Stimulated activated naive CD8-positive, alpha-beta T cell treated with anti-CD3 and anti-CD28 coated beads, Interleukin-15, amount 100 ng/mL, for 72 hours (primary cell): Measurements from ENCODE around the gene OPRM1.

ENCODE experiments used
- ATAC-seq: fragments of 150-1000 bp; cut with Tn5 transposase; 2 replicates; pipeline ENCODE4 v1.10.0; 2021; ENCODE audit warnings: mild to moderate bottlenecking, moderate library complexity
- DNase-seq, 2 donors: peaks; one replicate each; pipeline ENCODE4 v3.0.0; 2021 to 2022
- H3K27ac Mint-ChIP-seq, 2 donors: one replicate each; pipeline ENCODE4 v1.8.0; 2022; ENCODE audit warnings: mild to moderate bottlenecking in 2 of 2, mixed read lengths in 2 of 2, moderate library complexity in 2 of 2
- H3K27me3 Mint-ChIP-seq: one replicate; pipeline ENCODE4 v1.8.0; 2022; ENCODE audit warnings: mixed read lengths
- H3K4me1 Mint-ChIP-seq: one replicate; pipeline ENCODE4 v1.8.0; 2022; ENCODE audit warnings: mild to moderate bottlenecking, mixed read lengths
- H3K4me3 Mint-ChIP-seq, 2 donors: one replicate each; pipeline ENCODE4 v1.8.0; 2022; ENCODE audit warnings: mild to moderate bottlenecking in 2 of 2, mixed read lengths in 2 of 2, moderate library complexity in 1 of 2
- H3K9me3 Mint-ChIP-seq, 2 donors: one replicate each; pipeline ENCODE4 v1.8.0; 2022; ENCODE audit warnings: mixed read lengths in 2 of 2

Gene OPRM1

GRCh38 chr6:154202339-154202738 lies 163.3 kb downstream of the OPRM1 start:
- H3K4me3 Mint-ChIP-seq = no peak overlapping the region
- DNase-seq (no peak), ATAC-seq (no peak)
- no peak overlapping the region for H3K27ac Mint-ChIP-seq
- peaks cover 65% of the 10 kb centered on the region for H3K4me1 Mint-ChIP-seq
- H3K9me3 Mint-ChIP-seq = peaks cover 9% of the 10 kb centered on the region in 2 donors
- no peaks in the 10 kb centered on the region for H3K27me3 Mint-ChIP-seq

DNA sequence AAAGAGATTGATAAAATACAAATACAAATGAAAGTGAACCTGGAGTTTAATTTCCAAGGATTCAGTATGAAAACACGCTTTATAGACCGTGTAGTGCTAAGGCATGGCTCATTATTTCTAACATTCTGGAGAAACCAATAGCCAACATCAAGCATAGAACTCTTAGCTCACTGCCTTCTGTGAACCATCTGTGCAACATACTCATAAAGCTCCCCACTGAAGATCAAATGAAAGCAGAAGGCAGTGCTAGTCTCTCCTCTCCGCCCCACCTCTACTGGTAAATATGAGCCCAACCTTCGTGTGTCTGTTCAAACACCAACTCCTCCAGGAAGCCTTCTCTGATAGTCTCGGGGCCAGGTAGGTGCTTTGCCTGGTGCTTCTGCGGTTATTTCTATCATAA lies 163.9 kb downstream of the OPRM1 start:
- ATAC-seq (no peak), DNase-seq (no peak)
- H3K9me3 Mint-ChIP-seq = peaks cover 9 to 13% of the 10 kb centered on the region in 2 donors
- peak overlapping the region in 1 of 2 donors; percentile 59 for H3K27ac Mint-ChIP-seq
- H3K4me1 Mint-ChIP-seq = peaks cover 63% of the 10 kb centered on the region
- H3K4me3 Mint-ChIP-seq = no peak overlapping the region
- H3K27me3 Mint-ChIP-seq = no peaks in the 10 kb centered on the region

DNA sequence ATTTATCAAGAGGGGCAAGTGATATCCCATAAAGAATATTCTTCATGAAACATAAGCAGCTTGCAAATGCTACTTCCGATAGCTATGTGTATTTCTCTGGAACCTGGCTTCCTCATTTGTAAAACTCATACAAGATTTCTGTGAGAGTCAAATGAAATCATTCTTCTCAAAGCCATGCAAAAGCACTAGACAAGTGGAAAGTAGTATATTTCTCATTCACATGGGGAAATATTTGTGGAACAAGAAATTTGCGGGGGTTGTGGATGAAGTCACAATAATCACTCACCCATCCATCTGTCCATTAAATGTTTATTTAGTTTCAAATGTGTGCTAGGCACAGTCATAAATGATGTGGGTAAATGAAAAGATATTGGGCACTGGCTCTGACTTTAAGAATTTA lies 167.1 kb downstream of the OPRM1 start:
- no peak for ATAC-seq
- no peaks in the 10 kb centered on the region for H3K27me3 Mint-ChIP-seq
- peaks cover 49% of the 10 kb centered on the region for H3K4me1 Mint-ChIP-seq
- no peak overlapping the region for H3K4me3 Mint-ChIP-seq
- no peak overlapping the region for H3K27ac Mint-ChIP-seq
- H3K9me3 Mint-ChIP-seq = peaks cover 6 to 15% of the 10 kb centered on the region in 2 donors
- DNase-seq = no peak

DNA sequence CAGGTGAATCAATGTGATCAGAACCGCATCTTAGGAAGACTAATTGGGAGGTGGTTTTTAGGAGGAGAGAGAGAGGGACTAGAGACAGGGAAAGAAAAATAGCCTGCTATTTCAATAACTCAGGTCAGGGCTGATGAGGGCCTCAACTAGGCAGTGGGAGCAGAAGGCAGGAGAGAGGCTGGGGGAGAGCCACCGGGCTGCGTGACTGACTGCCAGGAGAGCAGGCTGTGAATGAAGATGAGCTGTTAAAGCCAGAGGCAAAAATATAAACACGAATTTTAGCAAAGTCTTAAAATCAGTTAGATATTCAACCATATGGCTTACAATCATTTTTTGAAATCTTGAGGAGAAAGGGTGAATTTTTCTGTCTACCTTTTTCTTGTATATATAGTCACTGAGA lies 168.0 kb downstream of the OPRM1 start:
- Mint-ChIP-seq H3K4me3 (no peak overlapping the region), H3K9me3 (peaks cover 0 to 12% of the 10 kb centered on the region in 2 donors), H3K27ac (no peak overlapping the region), H3K4me1 (peaks cover 41% of the 10 kb centered on the region), H3K27me3 (no peaks in the 10 kb centered on the region)
- ATAC-seq (no peak), DNase-seq (no peak)

GRCh38 chr6:154209555-154209954 lies 170.5 kb downstream of the OPRM1 start:
- Mint-ChIP-seq H3K9me3 (peaks cover 0 to 8% of the 10 kb centered on the region in 2 donors), H3K4me3 (no peak overlapping the region), H3K27ac (no peak overlapping the region), H3K4me1 (peaks cover 42% of the 10 kb centered on the region), H3K27me3 (no peaks in the 10 kb centered on the region)
- DNase-seq = no peak
- ATAC-seq = no peak

DNA sequence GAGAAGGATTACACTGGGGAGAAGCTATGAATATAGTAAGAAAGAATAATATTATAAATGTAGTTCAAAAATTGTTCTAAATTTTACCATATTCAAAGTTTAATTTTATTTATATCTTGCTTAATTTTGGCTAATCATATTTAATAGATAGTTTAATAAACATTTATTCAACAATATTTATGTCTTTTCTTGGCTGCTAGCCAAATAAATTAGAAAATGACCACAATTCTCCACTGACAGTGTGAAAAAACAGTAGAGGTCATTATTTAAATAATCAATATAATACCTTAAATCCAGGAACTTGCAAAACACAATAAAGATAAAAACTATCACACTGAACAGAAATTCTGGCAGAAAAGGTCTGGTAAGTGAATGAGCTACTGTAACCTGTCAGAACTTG lies 171.6 kb downstream of the OPRM1 start:
- Mint-ChIP-seq H3K9me3 (peaks cover 0 to 8% of the 10 kb centered on the region in 2 donors), H3K27ac (no peak overlapping the region), H3K4me1 (peaks cover 36% of the 10 kb centered on the region), H3K27me3 (no peaks in the 10 kb centered on the region), H3K4me3 (no peak overlapping the region)
- DNase-seq = no peak
- no peak for ATAC-seq

- ATAC-seq (no peak), DNase-seq (no peak)
- no peaks in the 10 kb centered on the region for H3K27me3 Mint-ChIP-seq
- H3K4me1 Mint-ChIP-seq = peaks cover 30% of the 10 kb centered on the region
- no peak overlapping the region for H3K4me3 Mint-ChIP-seq
- H3K9me3 Mint-ChIP-seq = no peaks in the 10 kb centered on the region
- H3K27ac Mint-ChIP-seq = no peak overlapping the region
Observed at GRCh38 chr6:154213782-154214181, 174.7 kb downstream of the OPRM1 start.

DNA sequence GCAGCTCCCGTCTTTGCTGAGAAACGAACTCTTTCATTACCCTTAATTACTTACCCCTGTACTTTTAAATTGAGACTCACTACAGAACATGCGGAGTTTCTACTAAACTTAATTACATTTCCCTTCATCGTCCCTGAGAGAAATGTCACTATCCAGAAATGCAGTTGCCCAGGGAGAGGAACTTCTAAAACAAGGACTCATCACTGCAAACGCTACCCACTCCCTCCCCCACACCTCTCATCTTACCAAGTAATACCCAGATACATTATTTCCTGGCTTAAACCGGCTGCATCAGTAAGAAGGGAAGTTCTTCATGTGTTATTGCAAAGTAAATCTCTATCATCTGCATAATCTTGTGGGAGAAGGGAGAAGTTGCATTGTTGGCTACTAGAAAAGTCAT lies 179.3 kb downstream of the OPRM1 start:
- H3K27me3 Mint-ChIP-seq = no peaks in the 10 kb centered on the region
- peak overlapping the region; percentile 46 to 63 for H3K4me3 Mint-ChIP-seq
- H3K27ac Mint-ChIP-seq = peak overlapping the region in 1 of 2 donors; percentile 41
- H3K9me3 Mint-ChIP-seq = no peaks in the 10 kb centered on the region
- ATAC-seq = peak; percentile 45
- peaks cover 50% of the 10 kb centered on the region for H3K4me1 Mint-ChIP-seq
- DNase-seq = no peak

DNA sequence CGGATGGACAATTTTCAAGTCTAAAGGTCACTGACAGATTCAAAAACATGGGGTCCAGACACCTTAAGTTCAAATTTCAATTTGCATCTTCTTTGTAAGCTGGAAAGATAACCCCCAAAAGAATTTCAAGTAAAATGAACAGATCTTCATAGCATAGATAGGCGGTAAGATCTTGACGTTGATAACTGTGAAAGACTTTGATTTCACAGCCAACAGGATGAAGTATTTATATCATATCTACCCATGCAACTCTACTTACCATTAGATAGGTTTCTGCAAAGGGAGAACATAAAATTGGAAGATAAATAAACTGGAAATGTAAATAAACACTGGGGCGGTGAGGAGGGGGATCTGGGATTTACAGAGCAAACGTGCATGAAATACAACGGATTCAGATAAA lies 179.7 kb downstream of the OPRM1 start:
- peak overlapping the region; percentile 29 to 34 for H3K4me3 Mint-ChIP-seq

GRCh38 chr6:154219250-154219649 lies 180.2 kb downstream of the OPRM1 start:
- Mint-ChIP-seq H3K27ac (peak overlapping the region; percentile 44 to 48), H3K4me3 (peak overlapping the region; percentile 29 to 34), H3K27me3 (no peaks in the 10 kb centered on the region), H3K9me3 (no peaks in the 10 kb centered on the region), H3K4me1 (peaks cover 50% of the 10 kb centered on the region)
- ATAC-seq (no peak), DNase-seq (no peak)

More for the DNA sequence above, 179.7 kb downstream of the OPRM1 start:
- Mint-ChIP-seq H3K27ac (peak overlapping the region in 1 of 2 donors; percentile 44), H3K4me1 (peaks cover 50% of the 10 kb centered on the region), H3K9me3 (no peaks in the 10 kb centered on the region), H3K27me3 (no peaks in the 10 kb centered on the region)
- ATAC-seq (no peak), DNase-seq (no peak)

GRCh38 chr6:154222716-154223115 lies 183.7 kb downstream of the OPRM1 start:
- H3K9me3 Mint-ChIP-seq = no peaks in the 10 kb centered on the region
- H3K27ac Mint-ChIP-seq = no peak overlapping the region
- DNase-seq = no peak
- H3K4me1 Mint-ChIP-seq = peaks cover 70% of the 10 kb centered on the region
- H3K27me3 Mint-ChIP-seq = no peaks in the 10 kb centered on the region
- ATAC-seq = no peak
- H3K4me3 Mint-ChIP-seq = no peak overlapping the region

- H3K27me3 Mint-ChIP-seq = no peaks in the 10 kb centered on the region
- no peak overlapping the region for H3K4me3 Mint-ChIP-seq
- H3K27ac Mint-ChIP-seq = no peak overlapping the region
- H3K9me3 Mint-ChIP-seq = no peaks in the 10 kb centered on the region
- ATAC-seq = peak; percentile 28
- peaks cover 71% of the 10 kb centered on the region for H3K4me1 Mint-ChIP-seq
- no peak for DNase-seq
Observed at GRCh38 chr6:154223296-154223695, 184.3 kb downstream of the OPRM1 start.

- no peak overlapping the region for H3K27ac Mint-ChIP-seq
- DNase-seq (no peak), ATAC-seq (no peak)
- no peaks in the 10 kb centered on the region for H3K9me3 Mint-ChIP-seq
- peaks cover 82% of the 10 kb centered on the region for H3K4me1 Mint-ChIP-seq
- no peaks in the 10 kb centered on the region for H3K27me3 Mint-ChIP-seq
- no peak overlapping the region for H3K4me3 Mint-ChIP-seq
Observed at GRCh38 chr6:154226461-154226860, 187.4 kb downstream of the OPRM1 start.

DNA sequence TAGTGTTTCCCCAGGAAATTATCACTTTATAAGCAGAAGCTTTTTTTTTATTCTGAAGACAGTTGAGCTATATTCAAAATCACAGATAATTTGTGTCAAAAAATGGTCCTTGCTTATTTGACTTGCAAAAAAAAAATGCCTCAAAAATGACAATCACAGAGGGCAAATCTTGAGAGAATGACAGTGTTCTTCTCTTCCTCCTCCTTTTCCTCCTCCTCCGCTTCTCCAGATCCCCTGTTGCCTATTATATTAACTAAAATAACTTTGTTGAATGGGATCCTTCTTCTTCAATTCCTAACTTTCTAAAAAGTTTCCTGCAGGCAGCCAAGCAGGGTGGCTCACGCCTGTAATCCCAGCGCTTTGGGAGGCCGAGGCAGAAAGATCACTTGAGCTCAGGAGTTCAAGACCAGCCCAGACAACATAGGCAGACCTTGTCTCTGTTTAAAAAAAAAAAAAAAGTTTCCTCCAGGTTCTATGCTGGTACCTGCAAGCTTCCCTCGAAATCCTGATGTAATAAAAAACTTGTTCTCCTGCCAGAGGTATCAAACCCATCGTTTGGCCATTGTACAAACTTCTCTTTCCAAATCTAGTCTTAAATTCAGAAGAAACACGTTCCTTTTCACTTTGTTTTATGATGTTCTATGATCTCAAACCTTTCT lies 189.0 kb downstream of the OPRM1 start:
- Mint-ChIP-seq H3K27me3 (no peaks in the 10 kb centered on the region), H3K4me3 (no peak overlapping the region), H3K9me3 (no peaks in the 10 kb centered on the region), H3K4me1 (peaks cover 86% of the 10 kb centered on the region), H3K27ac (peak overlapping the region in 1 of 2 donors; percentile 79)
- ATAC-seq (no peak), DNase-seq (no peak)

DNA sequence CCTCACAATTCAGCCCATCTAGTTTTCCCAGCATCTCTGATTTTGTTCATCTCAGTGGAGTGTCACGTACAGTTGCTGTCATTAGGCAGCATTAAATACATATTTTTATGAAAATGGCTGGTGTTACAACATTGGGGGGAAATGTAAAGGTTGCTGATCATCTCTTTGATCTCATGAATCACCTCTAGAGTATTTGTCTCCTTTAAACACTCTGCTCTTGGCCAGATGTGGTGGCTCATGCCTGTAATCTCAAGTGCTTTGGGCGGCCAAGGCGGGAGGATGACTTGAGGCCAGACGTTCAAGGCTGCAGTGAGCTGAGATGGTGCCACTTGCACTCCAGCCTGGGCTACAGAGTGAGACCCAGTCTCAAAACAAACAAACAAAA lies 189.5 kb downstream of the OPRM1 start:
- H3K9me3 Mint-ChIP-seq = no peaks in the 10 kb centered on the region

DNA sequence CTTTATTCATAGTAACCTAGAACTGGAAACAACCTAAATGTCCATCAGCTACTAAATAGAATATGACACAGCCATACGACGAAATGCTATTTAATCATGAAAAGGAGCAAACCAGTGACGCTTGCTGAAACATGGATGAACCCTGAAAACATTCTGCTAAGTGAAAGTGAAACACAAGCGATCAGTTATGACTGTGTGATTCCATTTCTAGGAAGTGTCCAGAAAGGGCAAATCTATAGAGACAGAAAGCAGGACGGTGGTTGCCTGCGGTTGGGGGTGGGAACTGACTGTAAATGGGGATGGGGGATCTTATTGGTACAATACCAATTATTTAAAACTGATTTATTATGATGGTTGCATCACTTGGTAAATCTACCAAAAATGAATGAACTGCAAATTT lies 190.7 kb downstream of the OPRM1 start:
- ATAC-seq (peak; percentile 90), DNase-seq (peak in 1 of 2 donors; percentile 73)
- peak overlapping the region; percentile 93 to 94 for H3K27ac Mint-ChIP-seq
- H3K4me1 Mint-ChIP-seq = peaks cover 88% of the 10 kb centered on the region
- no peaks in the 10 kb centered on the region for H3K9me3 Mint-ChIP-seq
- peak overlapping the region; percentile 72 to 75 for H3K4me3 Mint-ChIP-seq
- H3K27me3 Mint-ChIP-seq = no peaks in the 10 kb centered on the region

More for the DNA sequence above, 189.5 kb downstream of the OPRM1 start:
- ATAC-seq = no peak
- Mint-ChIP-seq H3K27me3 (no peaks in the 10 kb centered on the region), H3K27ac (peak overlapping the region in 1 of 2 donors; percentile 21), H3K4me1 (peaks cover 86% of the 10 kb centered on the region), H3K4me3 (no peak overlapping the region)
- no peak for DNase-seq

DNA sequence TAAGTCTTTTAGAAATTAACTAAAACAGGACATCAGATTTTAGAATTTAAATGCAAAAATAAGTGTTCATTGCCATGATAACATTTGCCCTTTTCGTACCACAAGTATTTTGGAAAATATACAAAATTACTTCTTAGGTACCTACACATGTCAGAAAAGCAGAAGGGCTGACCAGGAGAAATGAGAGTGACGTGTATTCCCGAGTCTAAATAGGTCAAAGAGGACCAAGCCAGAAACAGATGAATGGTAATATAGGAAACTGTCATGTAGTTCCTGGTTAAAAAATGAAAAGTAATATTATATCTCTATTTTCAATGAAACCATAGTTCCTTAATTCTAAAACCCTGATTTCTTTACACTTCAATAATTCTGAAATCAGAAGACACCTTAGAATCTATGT lies 191.4 kb downstream of the OPRM1 start:
- Mint-ChIP-seq H3K4me1 (peaks cover 90% of the 10 kb centered on the region), H3K4me3 (peak overlapping the region in 1 of 2 donors; percentile 75), H3K27me3 (no peaks in the 10 kb centered on the region), H3K9me3 (no peaks in the 10 kb centered on the region), H3K27ac (peak overlapping the region in 1 of 2 donors; percentile 93)
- DNase-seq (no peak), ATAC-seq (no peak)
